Liver (tissue), 9 donors: Measurements from ENCODE around the gene AGBL4. TPM values are rescaled to one million over a fixed set of nuclear protein-coding genes. Genes with fewer than 3 reads are reported as not detected.

ENCODE experiments used
- DNase-seq: peaks from one replicate; pipeline ENCODE4 v3.0.0-alpha.2; 2017; ENCODE audit warnings: low spot score
- H3K27ac ChIP-seq, 2 donors: one replicate each; pipeline ENCODE4 v1.7.0; 2013; ENCODE audit warnings: inconsistent platforms in 2 of 2, low read length in 2 of 2, control low read depth in 1 of 2, low read depth in 1 of 2, mild to moderate bottlenecking in 1 of 2
- H3K27me3 ChIP-seq, 4 donors: one replicate each; pipeline versions ENCODE4 v1.6.1 to v1.7.0; 2013; ENCODE audit warnings: low read length in 3 of 4, inconsistent platforms in 1 of 4, mild to moderate bottlenecking in 1 of 4, moderate library complexity in 1 of 4; ENCODE audit not compliant: control insufficient read depth in 4 of 4, insufficient read depth in 4 of 4
- H3K36me3 ChIP-seq, 4 donors: one replicate each; pipeline versions ENCODE4 v1.6.1 to v1.7.0; 2013; ENCODE audit warnings: low read length in 3 of 4, mild to moderate bottlenecking in 3 of 4, low read depth in 1 of 4, moderate library complexity in 1 of 4; ENCODE audit not compliant: control insufficient read depth in 4 of 4, insufficient read depth in 3 of 4
- H3K4me1 ChIP-seq, 4 donors: one replicate each; pipeline versions ENCODE4 v1.6.1 to v1.7.0; 2013; ENCODE audit warnings: low read length in 3 of 4, mild to moderate bottlenecking in 3 of 4, moderate library complexity in 1 of 4; ENCODE audit not compliant: control insufficient read depth in 4 of 4, insufficient read depth in 4 of 4
- H3K4me3 ChIP-seq, 3 donors: one replicate each; pipeline versions ENCODE4 v1.6.1 to v1.7.0; 2013; ENCODE audit warnings: low read length in 3 of 3, control low read depth in 1 of 3, low read depth in 1 of 3, mild to moderate bottlenecking in 1 of 3
- H3K9ac ChIP-seq, 2 donors: one replicate each; pipeline ENCODE4 v1.7.0; 2013; ENCODE audit warnings: low read length in 2 of 2, mild to moderate bottlenecking in 2 of 2, moderate library complexity in 2 of 2, control low read depth in 1 of 2, low read depth in 1 of 2
- H3K9me3 ChIP-seq, 4 donors: one replicate each; pipeline versions ENCODE4 v1.6.1 to v1.7.0; 2013; ENCODE audit warnings: low read length in 3 of 4; ENCODE audit not compliant: control insufficient read depth in 4 of 4
- EGR1 ChIP-seq, 2 donors: IDR thresholded peaks; 2 replicates each; pipeline ENCODE4 v1.6.1; 2016 to 2018; ENCODE audit warnings: antibody characterized with exemption in 2 of 2, low read depth in 2 of 2
- FOXA1 ChIP-seq: IDR thresholded peaks from 2 replicates; pipeline ENCODE4 v1.6.1; 2016; ENCODE audit warnings: antibody characterized with exemption
- FOXA2 ChIP-seq: IDR thresholded peaks from 2 replicates; pipeline ENCODE4 v1.6.1; 2016; ENCODE audit warnings: antibody characterized with exemption
- GABPA ChIP-seq, 2 donors: IDR thresholded peaks in 1 of 2; conservative IDR thresholded peaks in 1 of 2; 2 replicates each; pipeline ENCODE4 v1.6.1; 2016; ENCODE audit warnings: antibody characterized with exemption in 2 of 2, mild to moderate bottlenecking in 1 of 2, moderate library complexity in 1 of 2
- HNF4A ChIP-seq, 2 donors: conservative IDR thresholded peaks; 2 replicates each; pipeline ENCODE4 v1.6.1; 2016; ENCODE audit warnings: antibody characterized with exemption in 2 of 2, mild to moderate bottlenecking in 2 of 2
- HNF4G ChIP-seq: IDR thresholded peaks from 2 replicates; pipeline ENCODE4 v1.6.1; 2016; ENCODE audit warnings: antibody characterized with exemption
- JUND ChIP-seq, 2 donors: IDR thresholded peaks; 2 replicates each; pipeline ENCODE4 v1.6.1; 2016; ENCODE audit warnings: antibody characterized with exemption in 2 of 2
- NR2F2 ChIP-seq: IDR thresholded peaks from 2 replicates; pipeline ENCODE4 v1.6.1; 2016; ENCODE audit warnings: antibody characterized with exemption
- RAD21 ChIP-seq, 2 donors: IDR thresholded peaks; 2 replicates each; pipeline ENCODE4 v1.6.1; 2016; ENCODE audit warnings: antibody characterized with exemption in 2 of 2, mild to moderate bottlenecking in 2 of 2
- RXRA ChIP-seq, 2 donors: IDR thresholded peaks; 2 replicates each; pipeline ENCODE4 v1.6.1; 2017 to 2018; ENCODE audit warnings: antibody characterized with exemption in 2 of 2, mild to moderate bottlenecking in 1 of 2
- SP1 ChIP-seq: IDR thresholded peaks from 2 replicates; pipeline ENCODE4 v1.6.1; 2018; ENCODE audit warnings: antibody characterized with exemption, mild to moderate bottlenecking
- TAF1 ChIP-seq: conservative IDR thresholded peaks from 2 replicates; pipeline ENCODE4 v1.6.1; 2016; ENCODE audit warnings: antibody characterized with exemption, mild to moderate bottlenecking
- YY1 ChIP-seq: IDR thresholded peaks from 2 replicates; pipeline ENCODE4 v1.6.1; 2016; ENCODE audit warnings: antibody characterized with exemption, mild to moderate bottlenecking
- ZBTB33 ChIP-seq: IDR thresholded peaks from 2 replicates; pipeline ENCODE4 v1.6.1; 2016; ENCODE audit warnings: antibody characterized with exemption
- WGBS: extraction: QIAGEN DNeasy Blood & Tissue Kit; methylation state at CpG from one replicate; pipeline ENCODE4 v1.1.7; 2013; 5-methylcytosine and 5-hydroxymethylcytosine counted together
- polyA plus RNA-seq, 2 donors: library from polyadenylated mRNA; stranded (reverse) in 1 of 2; unstranded in 1 of 2; fragments of 200-250 nt in 1 of 2; fragments of >200 nt in 1 of 2; fragmentation: Nextera tagmentation in 1 of 2; extraction: Ambion mirVana in 1 of 2; gene quantifications; one replicate each; pipeline versions ENCODE4 v1.2.1 to v1.2.3, GENCODE V29; 2013 to 2015
- total RNA-seq, 2 donors: library from RNA; depleted of rRNA; stranded (reverse); fragments of >200 nt; gene quantifications; one replicate each; pipeline ENCODE4 v1.2.3, GENCODE V29; 2014
- TF ChIP-seq, protein P1 (sequence below): IDR thresholded peaks from 2 replicates; pipeline ENCODE4 v1.6.1; 2016; ENCODE audit warnings: antibody characterized with exemption
- TF ChIP-seq, protein P2 (sequence below): IDR thresholded peaks from 2 replicates; pipeline ENCODE4 v1.6.1; 2016; ENCODE audit warnings: antibody characterized with exemption
- TF ChIP-seq, protein P3 (sequence below): fragments of 150-350 bp; IDR thresholded peaks from 2 replicates; pipeline ENCODE4 v1.5.1; 2017; ENCODE audit warnings: improper control_type of control experiment, low read depth, low read length; ENCODE audit not compliant: missing input control
- donor health status: healthy.
- donor health status: healthy.
- donor health status: healthy.
- donor health status: healthy.
- donor health status: healthy.

The AGBL4 gene
- total and polyA plus RNA-seq, 4 donors: 0.75 to 0.76 TPM; not detected in 2

DNA sequence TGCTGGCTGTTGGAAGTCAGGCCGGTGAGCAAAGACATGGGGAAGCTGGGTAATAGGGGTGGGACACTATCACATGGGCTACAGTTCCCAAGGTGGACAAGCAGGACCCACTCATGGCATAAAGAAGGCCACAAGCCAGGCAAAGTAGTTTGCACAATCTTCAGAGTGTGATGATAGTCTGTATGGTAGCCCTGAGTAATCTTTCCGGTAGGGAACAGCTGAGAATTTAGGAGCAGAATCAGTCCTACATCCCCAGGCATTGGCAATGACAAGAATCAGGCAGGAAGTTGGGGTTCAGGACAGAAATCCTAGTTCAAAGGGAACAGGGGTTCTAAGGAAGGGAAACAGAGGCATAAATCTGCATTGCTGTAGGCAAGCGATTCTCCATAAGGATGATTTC is 1527.8 kb downstream of the AGBL4 start:
- Histone ChIP-seq H3K9ac (no peak overlapping the region), H3K27me3 (no peaks in the 10 kb centered on the region), H3K9me3 (no peaks in the 10 kb centered on the region), H3K4me3 (no peak overlapping the region), H3K36me3 (no peaks in the 10 kb centered on the region), H3K27ac (no peak overlapping the region), H3K4me1 (peaks cover 0 to 5% (median 1%) of the 10 kb centered on the region in 4 donors)
- no peak for DNase-seq
- WGBS: 97% methylated on average over 3 of the region's 3 CpGs
- TF ChIP-seq NR2F2 (no peak), GABPA (IDR thresholded peaks at IDR 0.05 in 1 of 2, conservative IDR thresholded peaks at IDR 0.05 in 1 of 2) (no peak), SP1 (no peak), YY1 (no peak), HNF4A (conservative IDR thresholded peaks at IDR 0.05) (no peak), JUND (IDR thresholded peaks at IDR 0.05) (no peak)
- TF ChIP-seq, protein P1, sequence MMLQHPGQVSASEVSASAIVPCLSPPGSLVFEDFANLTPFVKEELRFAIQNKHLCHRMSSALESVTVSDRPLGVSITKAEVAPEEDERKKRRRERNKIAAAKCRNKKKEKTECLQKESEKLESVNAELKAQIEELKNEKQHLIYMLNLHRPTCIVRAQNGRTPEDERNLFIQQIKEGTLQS: no peak
- TF ChIP-seq, protein P2, sequence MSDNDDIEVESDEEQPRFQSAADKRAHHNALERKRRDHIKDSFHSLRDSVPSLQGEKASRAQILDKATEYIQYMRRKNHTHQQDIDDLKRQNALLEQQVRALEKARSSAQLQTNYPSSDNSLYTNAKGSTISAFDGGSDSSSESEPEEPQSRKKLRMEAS: no peak

- TF ChIP-seq JUND (IDR thresholded peaks at IDR 0.05) (no peak), HNF4A (conservative IDR thresholded peaks at IDR 0.05) (no peak), EGR1 (IDR thresholded peaks at IDR 0.05; ENCODE audit: low read depth in 2 of 2) (no peak), ZBTB33 (no peak)
- TF ChIP-seq, protein P3, sequence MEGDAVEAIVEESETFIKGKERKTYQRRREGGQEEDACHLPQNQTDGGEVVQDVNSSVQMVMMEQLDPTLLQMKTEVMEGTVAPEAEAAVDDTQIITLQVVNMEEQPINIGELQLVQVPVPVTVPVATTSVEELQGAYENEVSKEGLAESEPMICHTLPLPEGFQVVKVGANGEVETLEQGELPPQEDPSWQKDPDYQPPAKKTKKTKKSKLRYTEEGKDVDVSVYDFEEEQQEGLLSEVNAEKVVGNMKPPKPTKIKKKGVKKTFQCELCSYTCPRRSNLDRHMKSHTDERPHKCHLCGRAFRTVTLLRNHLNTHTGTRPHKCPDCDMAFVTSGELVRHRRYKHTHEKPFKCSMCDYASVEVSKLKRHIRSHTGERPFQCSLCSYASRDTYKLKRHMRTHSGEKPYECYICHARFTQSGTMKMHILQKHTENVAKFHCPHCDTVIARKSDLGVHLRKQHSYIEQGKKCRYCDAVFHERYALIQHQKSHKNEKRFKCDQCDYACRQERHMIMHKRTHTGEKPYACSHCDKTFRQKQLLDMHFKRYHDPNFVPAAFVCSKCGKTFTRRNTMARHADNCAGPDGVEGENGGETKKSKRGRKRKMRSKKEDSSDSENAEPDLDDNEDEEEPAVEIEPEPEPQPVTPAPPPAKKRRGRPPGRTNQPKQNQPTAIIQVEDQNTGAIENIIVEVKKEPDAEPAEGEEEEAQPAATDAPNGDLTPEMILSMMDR: no peak
- no peak overlapping the region for H3K9ac ChIP-seq
- no peaks in the 10 kb centered on the region for H3K9me3 ChIP-seq
- H3K36me3 ChIP-seq: no peaks in the 10 kb centered on the region
- 89% methylated on average over 1 of the region's 1 CpG for WGBS
- H3K27me3 ChIP-seq: no peaks in the 10 kb centered on the region
- no peak overlapping the region for H3K4me3 ChIP-seq
- no peak for DNase-seq
- no peak overlapping the region for H3K27ac ChIP-seq
- peaks cover 0 to 5% (median 1%) of the 10 kb centered on the region in 4 donors for H3K4me1 ChIP-seq
Measured at GRCh38 chr1:48495166-48495565, 1528.6 kb downstream of the AGBL4 start.

- Histone ChIP-seq H3K9ac (no peak overlapping the region), H3K36me3 (no peaks in the 10 kb centered on the region), H3K9me3 (no peaks in the 10 kb centered on the region), H3K4me1 (peaks cover 0 to 5% (median 1%) of the 10 kb centered on the region in 4 donors), H3K27ac (peak overlapping the region in 1 of 2 donors; percentile 37), H3K4me3 (no peak overlapping the region), H3K27me3 (no peaks in the 10 kb centered on the region)
- 67% methylated on average over 5 of the region's 5 CpGs for WGBS
- no peak for DNase-seq
- TF ChIP-seq EGR1 (IDR thresholded peaks at IDR 0.05; ENCODE audit: low read depth in 2 of 2) (no peak), FOXA2 (no peak), NR2F2 (no peak), HNF4A (conservative IDR thresholded peaks at IDR 0.05) (no peak), YY1 (no peak), SP1 (no peak), RXRA (IDR thresholded peaks at IDR 0.05) (no peak), FOXA1 (no peak), JUND (IDR thresholded peaks at IDR 0.05) (no peak), RAD21 (IDR thresholded peaks at IDR 0.05) (no peak), HNF4G (no peak), GABPA (IDR thresholded peaks at IDR 0.05 in 1 of 2, conservative IDR thresholded peaks at IDR 0.05 in 1 of 2) (no peak), TAF1 (no peak)
- TF ChIP-seq, protein P1: no peak
- TF ChIP-seq, protein P3: no peak
- TF ChIP-seq, protein P2: no peak
Measured at GRCh38 chr1:48493970-48494769, 1529.6 kb downstream of the AGBL4 start.
